Measurements from ENCODE around the gene PRSS35.

- TF ChIP-seq TAF1 (IDR thresholded peaks at IDR 0.05; ENCODE audit: borderline replicate concordance, low read depth, low read length) (no peak), POLR2A (IDR thresholded peaks at IDR 0.05; ENCODE audit: low read depth, low read length) (no peak)
These were observed 7.0 kb upstream of the PRSS35 start for GRCh38 chr6:83505356-83505755.
